Endothelial cell of umbilical vein (primary cell): ENCODE data around the gene B4GALNT3. TPM values are rescaled to one million over a fixed set of nuclear protein-coding genes. Genes with fewer than 3 reads are reported as not detected.

ENCODE experiments used
- BruUV-seq: library from RNA; stranded (reverse); fragments of 400-500 nt; replicated peaks from 2 replicates; lab custom pipeline; 2021; lab: Mats Ljungman, UMichigan
- CTCF ChIA-PET: fragments of 300-600, 350-600 bp; sonication (Branson Sonifier 250); formaldehyde crosslinking; loops from one replicate; lab custom pipeline; 2021; ENCODE audit warnings: antibody characterized with exemption, inconsistent platforms; lab: Charles Lee
- POLR2A ChIA-PET: fragments of 300-600, 350-600 bp; sonication (Branson Sonifier 250); formaldehyde crosslinking; loops from one replicate; lab custom pipeline; 2021; ENCODE audit warnings: antibody characterized with exemption, inconsistent platforms; lab: Charles Lee
- DNase-seq: peaks from one replicate; pipeline ENCODE4 v3.0.0-alpha.2; 2011; ENCODE audit warnings: low read depth, low spot score
- FAIRE-seq: peaks from 2 replicates; lab custom pipeline; 2011; peaks lifted over from hg19 to GRCh38; lab: Jason Lieb, UNC
- H2AFZ ChIP-seq: 2 replicates; pipeline ENCODE4 v1.6.0; 2012; ENCODE audit warnings: low read depth, low read length, control low read depth, inconsistent platforms
- H3K27ac ChIP-seq: 2 replicates; pipeline ENCODE4 v1.5.1; 2011; ENCODE audit warnings: low read depth, mild to moderate bottlenecking, control low read depth, low read length, moderate library complexity; ENCODE audit not compliant: insufficient read depth
- H3K27me3 ChIP-seq, 2 experiments: 2 replicates each; pipeline versions ENCODE4 v1.6.0 to v1.6.1; 2011; ENCODE audit warnings: low read length in 2 of 2, mixed read lengths in 1 of 2; ENCODE audit not compliant: control insufficient read depth in 2 of 2, insufficient read depth in 2 of 2
- H3K36me3 ChIP-seq, 2 experiments: 2 replicates in 1 of 2; 3 replicates in 1 of 2; pipeline ENCODE4 v1.5.1; 2011; ENCODE audit warnings: low read length in 2 of 2, mild to moderate bottlenecking in 1 of 2, moderate library complexity in 1 of 2; ENCODE audit not compliant: control insufficient read depth in 2 of 2, insufficient read depth in 2 of 2; ENCODE audit errors: extremely low read depth in 1 of 2
- H3K4me1 ChIP-seq: 3 replicates; pipeline ENCODE4 v1.5.1; 2011; ENCODE audit warnings: mild to moderate bottlenecking, low read length; ENCODE audit not compliant: control insufficient read depth, insufficient read depth; ENCODE audit errors: extremely low read depth
- H3K4me2 ChIP-seq: 2 replicates; pipeline ENCODE4 v1.6.1; 2011; ENCODE audit warnings: low read length, control low read depth, mixed read lengths; ENCODE audit not compliant: insufficient read depth
- H3K4me3 ChIP-seq, 3 experiments: fragments of 200-600 bp in 1 of 3; sonication (generic), shearing (Covaris generic) in 1 of 3; replicated peaks in 1 of 3; 2 replicates each; pipeline ENCODE4 v1.5.1; 2011 to 2016; ENCODE audit warnings: control low read depth in 3 of 3, low read length in 3 of 3, mild to moderate bottlenecking in 2 of 3, inconsistent platforms in 1 of 3, low read depth in 1 of 3, moderate library complexity in 1 of 3; ENCODE audit not compliant: insufficient read depth in 1 of 3
- H3K79me2 ChIP-seq: 2 replicates; pipeline ENCODE4 v1.6.0; 2012; ENCODE audit warnings: low read length, inconsistent platforms; ENCODE audit not compliant: control insufficient read depth, insufficient read depth
- H3K9ac ChIP-seq: replicated peaks from 2 replicates; pipeline ENCODE3; 2011; ENCODE audit warnings: low read length, control low read depth; ENCODE audit not compliant: insufficient read depth; ENCODE audit errors: extremely low read depth
- H3K9me1 ChIP-seq: replicated peaks from 3 replicates; pipeline ENCODE4 v1.6.0; 2011; ENCODE audit warnings: mild to moderate bottlenecking, low read length; ENCODE audit not compliant: control insufficient read depth, insufficient read depth; ENCODE audit errors: extremely low read depth
- H3K9me3 ChIP-seq: replicated peaks from 2 replicates; pipeline ENCODE4 v1.5.1; 2012; ENCODE audit warnings: low read length, inconsistent platforms; ENCODE audit not compliant: control insufficient read depth, insufficient read depth
- H4K20me1 ChIP-seq: replicated peaks from 2 replicates; pipeline ENCODE3; 2011; ENCODE audit warnings: mild to moderate bottlenecking, low read length; ENCODE audit not compliant: control insufficient read depth, insufficient read depth; ENCODE audit errors: extremely low read depth
- EZH2 ChIP-seq: IDR thresholded peaks from 2 replicates; pipeline ENCODE4 v1.6.1; 2012; ENCODE audit warnings: borderline replicate concordance, low read depth, mild to moderate bottlenecking, moderate library complexity, low read length, inconsistent platforms; ENCODE audit not compliant: severe bottlenecking
- FOS ChIP-seq: IDR thresholded peaks from 2 replicates; pipeline ENCODE4 v1.6.1; 2011; ENCODE audit warnings: mild to moderate bottlenecking, low read length, moderate library complexity, borderline replicate concordance; ENCODE audit not compliant: insufficient read depth
- GATA2 ChIP-seq: IDR thresholded peaks from 2 replicates; pipeline ENCODE4 v1.7.0; 2011; ENCODE audit warnings: low read depth, mild to moderate bottlenecking, moderate library complexity, mixed read lengths, low read length; ENCODE audit not compliant: insufficient read length, insufficient read depth
- JUN ChIP-seq: IDR thresholded peaks from 2 replicates; pipeline ENCODE4 v1.6.1; 2011; ENCODE audit warnings: borderline replicate concordance, low read depth; ENCODE audit not compliant: insufficient read length, insufficient read depth
- MAX ChIP-seq: IDR thresholded peaks from 2 replicates; pipeline ENCODE4 v1.6.1; 2011; ENCODE audit not compliant: insufficient read depth, insufficient read length
- MYC ChIP-seq: IDR thresholded peaks from one replicate; pipeline ENCODE4 v1.6.1; 2011; ENCODE audit warnings: mild to moderate bottlenecking, low read depth, low read length
- POLR2A ChIP-seq: IDR thresholded peaks from 2 replicates; pipeline ENCODE4 v1.6.1; 2012; ENCODE audit warnings: low read depth, mild to moderate bottlenecking, control low read depth, low read length
- POLR2AphosphoS5 ChIP-seq: IDR thresholded peaks from 2 replicates; pipeline ENCODE4 v1.6.1; 2012; ENCODE audit warnings: low read depth, mild to moderate bottlenecking, control low read depth, low read length, moderate library complexity; ENCODE audit not compliant: insufficient read depth
- dilution Hi-C: fragments of 300-500 bp; cut with MboI; formaldehyde crosslinking; loops from one replicate; pipeline ENCODE4 v1.15.0; 2019; ENCODE audit warnings: low sequenced_read_pairs; ENCODE audit not compliant: extremely low pct_ligation_motif_present
- intact Hi-C: fragments of 100-400 bp; cut with micrococcal nuclease; formaldehyde crosslinking; loops from one replicate; pipeline ENCODE4 v1.10.0; 2022
- polyA plus RNA-seq, 4 experiments: library from polyadenylated mRNA; depleted of rRNA in 3 of 4; stranded (reverse) in 3 of 4; unstranded in 1 of 4; fragments of >200 nt; gene quantifications; 2 replicates each; pipeline versions ENCODE4 v1.2.1 to v1.2.3, GENCODE V29; 2011 to 2012; ENCODE audit warnings: missing spikeins in 1 of 4
- total RNA-seq: library from RNA; stranded (reverse); gene quantifications from 2 replicates; pipeline ENCODE4 v1.2.3, GENCODE V29; 2021
- TF ChIP-seq, protein P1 (sequence below), 2 donors: IDR thresholded peaks; 1 replicate in 1 of 2; 2 replicates in 1 of 2; pipeline ENCODE4 v1.5.1; 2011; ENCODE audit warnings: low read length in 2 of 2, mild to moderate bottlenecking in 2 of 2, moderate library complexity in 2 of 2, control low read depth in 1 of 2, inconsistent platforms in 1 of 2, low read depth in 1 of 2; ENCODE audit not compliant: insufficient read depth in 1 of 2; ENCODE audit errors: extremely low read depth in 1 of 2

B4GALNT3 gene
- total and polyA plus RNA-seq, 2 donors (not counting 3 experiments of a cell fraction or from before 2014, with no cell fraction given) = 0.07 TPM; not detected in 1

DNA sequence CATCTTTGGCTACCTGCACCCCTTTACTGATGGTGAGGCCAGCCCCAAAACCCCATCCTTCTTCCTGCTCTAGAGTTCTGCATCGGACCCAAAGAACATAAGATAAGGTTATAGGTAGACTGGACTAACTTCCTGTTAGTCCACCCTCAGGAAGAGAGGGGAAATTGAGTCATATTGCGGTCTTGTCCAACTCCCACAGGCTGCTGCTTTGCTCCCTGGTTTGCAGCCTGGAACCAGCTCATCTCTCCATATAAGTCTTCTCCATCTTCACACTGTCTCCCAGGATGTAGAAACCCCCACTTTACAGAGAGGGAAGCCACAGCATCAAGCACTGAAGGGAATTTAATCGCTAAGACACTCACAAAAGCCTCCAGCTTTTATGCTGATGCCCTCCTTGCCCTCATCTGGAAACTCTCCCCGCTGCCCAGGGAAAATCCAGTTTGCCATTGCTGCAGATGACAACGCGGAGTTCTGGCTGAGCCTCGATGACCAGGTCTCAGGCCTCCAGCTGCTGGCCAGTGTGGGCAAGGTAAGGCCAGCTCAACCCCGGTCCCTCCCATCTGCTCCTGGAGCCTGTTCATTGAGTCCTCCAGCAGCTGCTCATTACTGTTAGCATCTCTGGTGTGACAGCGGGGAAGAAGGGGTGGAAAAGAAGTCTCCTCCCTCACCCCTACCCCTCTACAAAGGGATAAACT lies 85.3 kb downstream of the B4GALNT3 start:
- peak overlapping the region; percentile 14 for H3K4me2 ChIP-seq
- no peaks in the 10 kb centered on the region for H4K20me1 ChIP-seq
- H3K9me3 ChIP-seq = no peaks in the 10 kb centered on the region
- POLR2A ChIA-PET = no interaction called here
- FAIRE-seq (peak; percentile 76), DNase-seq (peak; percentile 11)
- H3K79me2 ChIP-seq = no peaks in the 10 kb centered on the region
- H3K4me3 ChIP-seq = no peak overlapping the region
- BruUV-seq = no TSS peak
- H3K4me1 ChIP-seq = peaks cover 9% of the 10 kb centered on the region
- dilution Hi-C loops = no loop called here
- H3K27ac ChIP-seq = no peak overlapping the region
- no peaks in the 10 kb centered on the region for H3K9me1 ChIP-seq
- H3K36me3 ChIP-seq = no peaks in the 10 kb centered on the region
- H3K9ac ChIP-seq = no peak overlapping the region
- no peak overlapping the region for H2AFZ ChIP-seq
- CTCF ChIA-PET = interaction anchor here (0.8 to 8.1 kb wide), 10 partner anchors 9 to 104 kb away, joined by 3 to 119 read pairs (median 4); no protein-coding TSS in a partner anchor
- H3K27me3 ChIP-seq = peaks cover 0 to 8% of the 10 kb centered on the region in 2 experiments
- TF ChIP-seq POLR2AphosphoS5 = no peak
- peak; percentile 41 for TF ChIP-seq FOS
- intact Hi-C loops = no loop called here

DNA sequence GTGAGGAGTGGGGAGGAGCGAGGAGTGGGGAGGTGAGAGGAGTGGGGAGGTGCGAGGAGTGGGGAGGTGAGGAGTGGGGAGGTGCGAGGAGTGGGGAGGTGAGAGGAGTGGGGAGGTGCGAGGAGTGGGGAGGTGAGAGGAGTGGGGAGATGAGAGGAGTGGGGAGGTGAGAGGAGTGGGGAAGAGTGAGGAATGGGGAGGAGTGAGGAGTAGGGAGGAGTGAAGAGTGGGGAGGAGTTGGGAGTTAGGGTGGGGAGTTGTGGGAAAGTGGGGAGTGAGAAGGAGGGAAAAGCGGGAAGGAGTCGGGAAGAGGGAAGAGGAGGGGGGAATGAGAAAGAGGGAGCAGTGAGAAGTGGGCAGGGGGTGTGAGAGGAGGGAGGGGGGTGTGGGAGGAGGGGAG lies 86.1 kb downstream of the B4GALNT3 start:
- POLR2A ChIA-PET = no interaction called here
- H3K9ac ChIP-seq = no peak overlapping the region
- H3K36me3 ChIP-seq = no peaks in the 10 kb centered on the region
- intact Hi-C loops = no loop called here
- H3K9me3 ChIP-seq = no peaks in the 10 kb centered on the region
- H3K27me3 ChIP-seq = peaks cover 0 to 10% of the 10 kb centered on the region in 2 experiments
- H2AFZ ChIP-seq = no peak overlapping the region
- no peaks in the 10 kb centered on the region for H3K79me2 ChIP-seq
- DNase-seq (no peak), FAIRE-seq (no peak)
- no peaks in the 10 kb centered on the region for H4K20me1 ChIP-seq
- no peak overlapping the region for H3K27ac ChIP-seq
- no peak for TF ChIP-seq MAX
- TF ChIP-seq POLR2A = no peak
- TF ChIP-seq, protein P1, sequence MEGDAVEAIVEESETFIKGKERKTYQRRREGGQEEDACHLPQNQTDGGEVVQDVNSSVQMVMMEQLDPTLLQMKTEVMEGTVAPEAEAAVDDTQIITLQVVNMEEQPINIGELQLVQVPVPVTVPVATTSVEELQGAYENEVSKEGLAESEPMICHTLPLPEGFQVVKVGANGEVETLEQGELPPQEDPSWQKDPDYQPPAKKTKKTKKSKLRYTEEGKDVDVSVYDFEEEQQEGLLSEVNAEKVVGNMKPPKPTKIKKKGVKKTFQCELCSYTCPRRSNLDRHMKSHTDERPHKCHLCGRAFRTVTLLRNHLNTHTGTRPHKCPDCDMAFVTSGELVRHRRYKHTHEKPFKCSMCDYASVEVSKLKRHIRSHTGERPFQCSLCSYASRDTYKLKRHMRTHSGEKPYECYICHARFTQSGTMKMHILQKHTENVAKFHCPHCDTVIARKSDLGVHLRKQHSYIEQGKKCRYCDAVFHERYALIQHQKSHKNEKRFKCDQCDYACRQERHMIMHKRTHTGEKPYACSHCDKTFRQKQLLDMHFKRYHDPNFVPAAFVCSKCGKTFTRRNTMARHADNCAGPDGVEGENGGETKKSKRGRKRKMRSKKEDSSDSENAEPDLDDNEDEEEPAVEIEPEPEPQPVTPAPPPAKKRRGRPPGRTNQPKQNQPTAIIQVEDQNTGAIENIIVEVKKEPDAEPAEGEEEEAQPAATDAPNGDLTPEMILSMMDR (IDR thresholded peaks at IDR 0.05; ENCODE audit: extremely low read depth in 1 of 2, insufficient read depth in 1 of 2, low read depth in 1 of 2, low read length in 2 of 2) = no peak
- no peak for TF ChIP-seq JUN
- TF ChIP-seq POLR2AphosphoS5 = no peak
- TF ChIP-seq MYC = no peak
- TF ChIP-seq GATA2 = no peak
- TF ChIP-seq EZH2 = no peak
- no peak for TF ChIP-seq FOS
- no peak overlapping the region for H3K4me3 ChIP-seq
- no TSS peak for BruUV-seq
- H3K9me1 ChIP-seq = no peaks in the 10 kb centered on the region
- no peak overlapping the region for H3K4me2 ChIP-seq
- CTCF ChIA-PET = interaction anchor here (1.0 to 8.1 kb wide), 2 partner anchors 101 to 104 kb away, joined by 3 to 119 read pairs; no protein-coding TSS in a partner anchor
- H3K4me1 ChIP-seq = peaks cover 9% of the 10 kb centered on the region
- dilution Hi-C loops = no loop called here
